ENCODE measurements around the gene NR4A1. TPM values are rescaled to one million over a fixed set of nuclear protein-coding genes. Genes with fewer than 3 reads are reported as not detected.

Gene NR4A1
- total RNA-seq, 1 experiment from 2014 or later, result 26.9 TPM

DNA sequence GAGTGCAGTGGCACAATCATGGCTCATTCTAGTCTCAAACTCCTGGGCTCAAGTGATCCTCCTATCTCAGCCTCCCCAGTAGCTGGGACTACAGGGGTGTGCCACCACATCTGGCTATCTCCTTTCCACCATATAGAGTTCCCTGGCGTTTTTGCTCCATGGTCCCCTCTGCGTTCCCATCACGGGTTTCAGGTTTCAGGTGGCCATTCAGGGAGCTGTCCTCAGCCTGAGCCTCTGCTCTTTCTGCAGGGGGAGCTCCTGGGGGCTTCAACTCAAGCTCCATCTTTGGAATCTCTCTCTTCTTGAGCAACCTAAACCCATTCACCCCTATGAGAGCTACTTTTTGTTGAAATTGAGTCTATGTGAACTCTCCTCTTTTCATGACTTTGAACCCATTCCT lies 39.8 kb downstream of the NR4A1 start:
- ATAC-seq (peak; percentile 59), DNase-seq (ENCODE audit: low spot score) (no peak)
- Mint-ChIP-seq H3K4me1 (peaks cover 14% of the 10 kb centered on the region), H3K4me3 (no peak overlapping the region), H3K27ac (no peak overlapping the region), H3K9me3 (no peaks in the 10 kb centered on the region), H3K36me3 (no peaks in the 10 kb centered on the region), H3K27me3 (ENCODE audit: low read depth) (no peaks in the 10 kb centered on the region)
- CTCF ChIA-PET, result interaction anchor here (0.7 to 2.0 kb wide), 12 partner anchors 8 to 98 kb away, joined by 3 to 19 read pairs (median 4); no protein-coding TSS in a partner anchor
- TF ChIP-seq ZNF532 (CRISPR knock-in tag; IDR thresholded peaks at IDR 0.05; ENCODE audit: borderline replicate concordance) (no peak), TEAD1 (CRISPR knock-in tag; IDR thresholded peaks at IDR 0.05) (no peak)
- POLR2A ChIA-PET, result no interaction called here

GRCh38 chr12:52091869-52092268 lies 40.6 kb downstream of the NR4A1 start:
- ChIA-PET CTCF (interaction anchor here (0.9 to 2.0 kb wide), 8 partner anchors 10 to 99 kb away, joined by 3 to 19 read pairs (median 5); no protein-coding TSS in a partner anchor), POLR2A (no interaction called here)
- H3K4me3 Mint-ChIP-seq, result no peak overlapping the region
- ATAC-seq (no peak), DNase-seq (ENCODE audit: low spot score) (no peak)
- no peak overlapping the region for H3K27ac Mint-ChIP-seq
- no peaks in the 10 kb centered on the region for H3K27me3 Mint-ChIP-seq (ENCODE audit: low read depth)
- TF ChIP-seq STAT6 (CRISPR knock-in tag; conservative IDR thresholded peaks at IDR 0.05; ENCODE audit: low read depth) (no peak), GTF2I (CRISPR knock-in tag; conservative IDR thresholded peaks at IDR 0.05) (no peak), ZNF396 (CRISPR knock-in tag; IDR thresholded peaks at IDR 0.05; ENCODE audit: borderline replicate concordance) (no peak), RORB (CRISPR knock-in tag; IDR thresholded peaks at IDR 0.05) (no peak), EMX1 (CRISPR knock-in tag; IDR thresholded peaks at IDR 0.05) (no peak), MXD4 (CRISPR knock-in tag; IDR thresholded peaks at IDR 0.05; ENCODE audit: borderline replicate concordance) (no peak), ZNF138 (CRISPR knock-in tag; conservative IDR thresholded peaks at IDR 0.05) (no peak), ESRRA (CRISPR knock-in tag; IDR thresholded peaks at IDR 0.05; ENCODE audit: borderline replicate concordance) (no peak), IRF1 (CRISPR knock-in tag; IDR thresholded peaks at IDR 0.05) (no peak), USF1 (CRISPR knock-in tag; IDR thresholded peaks at IDR 0.05) (no peak)
- H3K9me3 Mint-ChIP-seq, result no peaks in the 10 kb centered on the region
- peaks cover 14% of the 10 kb centered on the region for H3K4me1 Mint-ChIP-seq
- no peaks in the 10 kb centered on the region for H3K36me3 Mint-ChIP-seq

DNA sequence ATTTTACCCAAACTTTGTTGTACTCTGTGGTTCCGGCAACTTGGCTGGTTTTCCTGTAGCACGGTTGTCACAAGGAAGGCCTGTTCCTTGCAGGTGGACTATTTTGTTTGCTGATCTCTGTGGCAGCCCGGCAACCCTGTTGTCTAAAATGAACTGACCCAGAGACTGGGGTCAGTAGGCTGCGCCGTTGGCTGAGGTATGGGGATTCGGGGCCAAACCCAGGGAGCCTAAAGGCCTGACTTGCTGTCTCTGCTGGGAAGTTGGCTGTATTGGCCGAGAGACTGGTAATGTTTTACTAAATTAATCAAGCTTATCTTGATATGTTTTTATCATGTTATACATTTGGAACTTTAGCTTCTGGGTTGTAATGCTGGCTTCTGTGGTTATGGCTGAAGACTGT lies 42.1 kb downstream of the NR4A1 start:
- CTCF ChIA-PET, result interaction anchor here (0.7 to 1.7 kb wide), 3 partner anchors 11 to 170 kb away, joined by 3 to 10 read pairs (median 7); no protein-coding TSS in a partner anchor
- ATAC-seq, result no peak
- H3K36me3 Mint-ChIP-seq, result no peaks in the 10 kb centered on the region
- no peak for TF ChIP-seq ZNF281 (CRISPR knock-in tag; IDR thresholded peaks at IDR 0.05)
- no peak for TF ChIP-seq EMX1 (CRISPR knock-in tag; IDR thresholded peaks at IDR 0.05)
- no peak for TF ChIP-seq ETV6 (CRISPR knock-in tag; IDR thresholded peaks at IDR 0.05)
- TF ChIP-seq E2F1 (CRISPR knock-in tag; IDR thresholded peaks at IDR 0.05), result no peak
- TF ChIP-seq FOXP1 (CRISPR knock-in tag; IDR thresholded peaks at IDR 0.05; ENCODE audit: borderline replicate concordance), result no peak
- no peak for TF ChIP-seq PREB (CRISPR knock-in tag; IDR thresholded peaks at IDR 0.05; ENCODE audit: borderline replicate concordance)

More for the DNA sequence above, 42.1 kb downstream of the NR4A1 start:
- POLR2A ChIA-PET, result no interaction called here
- DNase-seq (ENCODE audit: low spot score), result no peak
- Mint-ChIP-seq H3K4me3 (no peak overlapping the region), H3K9me3 (no peaks in the 10 kb centered on the region), H3K27ac (no peak overlapping the region), H3K27me3 (ENCODE audit: low read depth) (no peaks in the 10 kb centered on the region; the same call in 1 of the 2 replicates), H3K4me1 (peaks cover 14% of the 10 kb centered on the region)
